ENCODE results near the gene LSM4. TPM values are rescaled to one million over a fixed set of nuclear protein-coding genes. Genes with fewer than 3 reads are reported as not detected.

The LSM4 gene
- total RNA-seq, 4 donors from 2014 or later = 70.4 to 167 (median 156) TPM

DNA sequence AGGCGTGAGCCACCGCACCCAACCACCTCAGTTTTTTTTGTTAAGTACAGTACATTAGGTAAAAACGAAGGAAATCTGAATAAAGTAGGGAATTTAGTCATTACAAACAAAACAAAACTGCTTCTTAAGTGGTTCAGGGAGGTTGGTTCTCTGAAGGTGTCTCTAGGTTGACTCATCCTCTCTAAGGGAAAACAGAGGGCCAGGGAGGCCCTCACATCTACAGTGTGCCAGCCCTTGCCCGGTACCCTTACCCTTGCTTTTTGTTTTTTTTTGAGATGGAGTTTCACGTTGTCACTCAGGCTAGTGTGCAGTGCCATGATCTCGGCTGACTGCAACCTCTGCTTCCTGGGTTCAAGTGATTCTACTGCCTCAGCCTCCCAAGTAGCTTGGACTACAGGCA lies 24.3 kb downstream of the LSM4 start:
- Histone ChIP-seq H3K27ac (peak overlapping the region in 1 of 4 donors; percentile 100), H3K4me3 (no peak overlapping the region), H3K36me3 (no peaks in the 10 kb centered on the region), H3K27me3 (no peaks in the 10 kb centered on the region), H3K4me1 (peaks cover 0 to 42% (median 27%) of the 10 kb centered on the region in 4 donors), H3K9me3 (no peaks in the 10 kb centered on the region)
- TF ChIP-seq EP300 (IDR thresholded peaks at IDR 0.05) = no peak
- TF ChIP-seq, protein P1, sequence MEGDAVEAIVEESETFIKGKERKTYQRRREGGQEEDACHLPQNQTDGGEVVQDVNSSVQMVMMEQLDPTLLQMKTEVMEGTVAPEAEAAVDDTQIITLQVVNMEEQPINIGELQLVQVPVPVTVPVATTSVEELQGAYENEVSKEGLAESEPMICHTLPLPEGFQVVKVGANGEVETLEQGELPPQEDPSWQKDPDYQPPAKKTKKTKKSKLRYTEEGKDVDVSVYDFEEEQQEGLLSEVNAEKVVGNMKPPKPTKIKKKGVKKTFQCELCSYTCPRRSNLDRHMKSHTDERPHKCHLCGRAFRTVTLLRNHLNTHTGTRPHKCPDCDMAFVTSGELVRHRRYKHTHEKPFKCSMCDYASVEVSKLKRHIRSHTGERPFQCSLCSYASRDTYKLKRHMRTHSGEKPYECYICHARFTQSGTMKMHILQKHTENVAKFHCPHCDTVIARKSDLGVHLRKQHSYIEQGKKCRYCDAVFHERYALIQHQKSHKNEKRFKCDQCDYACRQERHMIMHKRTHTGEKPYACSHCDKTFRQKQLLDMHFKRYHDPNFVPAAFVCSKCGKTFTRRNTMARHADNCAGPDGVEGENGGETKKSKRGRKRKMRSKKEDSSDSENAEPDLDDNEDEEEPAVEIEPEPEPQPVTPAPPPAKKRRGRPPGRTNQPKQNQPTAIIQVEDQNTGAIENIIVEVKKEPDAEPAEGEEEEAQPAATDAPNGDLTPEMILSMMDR (IDR thresholded peaks at IDR 0.05) = no peak
- no peak for TF ChIP-seq POLR2A (IDR thresholded peaks at IDR 0.05)
- WGBS, 2 donors = 71 to 74% methylated on average over 6 of the region's 6 CpGs
- DNase-seq (ENCODE audit: low spot score in 2 of 2) = no peak

DNA sequence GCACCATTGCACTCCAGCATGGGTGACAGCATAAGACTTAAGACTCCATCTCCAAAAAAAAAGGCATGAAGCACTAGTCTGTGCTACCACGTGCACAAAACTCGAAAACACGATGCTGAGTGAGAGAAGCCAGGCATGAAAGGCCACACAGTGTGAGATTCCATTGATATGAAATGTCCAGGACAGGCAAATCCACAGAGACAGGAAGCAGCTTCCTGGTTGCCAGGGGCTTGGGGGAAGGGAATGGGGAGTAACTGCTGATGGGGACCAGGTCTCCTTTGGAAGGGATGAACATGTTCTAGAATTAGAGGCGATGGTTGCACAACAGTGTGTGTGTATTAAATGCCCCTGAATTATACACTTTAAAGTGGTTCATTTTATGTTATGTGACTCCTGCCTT lies 25.6 kb downstream of the LSM4 start:
- H3K4me3 ChIP-seq = no peak overlapping the region
- no peak for DNase-seq (ENCODE audit: low spot score in 2 of 2)
- TF ChIP-seq, protein P1 (IDR thresholded peaks at IDR 0.05) = no peak
- TF ChIP-seq EP300 (IDR thresholded peaks at IDR 0.05) = no peak
- TF ChIP-seq POLR2A (IDR thresholded peaks at IDR 0.05) = no peak
- H3K36me3 ChIP-seq = no peaks in the 10 kb centered on the region
- WGBS, 2 donors = 27 to 36% methylated on average over 4 of the region's 4 CpGs
- peaks cover 0 to 40% (median 23%) of the 10 kb centered on the region in 4 donors for H3K4me1 ChIP-seq
- no peaks in the 10 kb centered on the region for H3K9me3 ChIP-seq
- peak overlapping the region in 1 of 4 donors; percentile 54 for H3K27ac ChIP-seq
- no peaks in the 10 kb centered on the region for H3K27me3 ChIP-seq

DNA sequence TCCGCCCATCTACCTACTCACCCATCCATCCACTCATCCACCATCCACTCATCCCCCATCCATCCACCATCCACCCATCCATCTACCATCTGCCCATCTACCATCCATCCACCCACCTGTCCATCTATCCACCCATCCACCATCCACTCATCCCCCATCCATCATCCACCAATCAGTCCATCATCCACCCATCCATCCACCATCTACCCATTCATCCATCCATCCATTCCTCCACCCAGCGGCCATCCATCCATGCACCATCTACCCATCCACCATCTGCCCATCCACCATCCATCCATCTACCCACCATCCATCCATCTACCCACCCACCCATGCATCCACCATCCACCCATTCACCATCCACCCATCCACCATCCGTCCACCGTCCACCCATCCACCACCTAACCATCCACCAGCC lies 27.8 kb downstream of the LSM4 start:
- TF ChIP-seq, protein P1 (IDR thresholded peaks at IDR 0.05) = no peak
- TF ChIP-seq POLR2A (IDR thresholded peaks at IDR 0.05) (no peak), EP300 (IDR thresholded peaks at IDR 0.05) (no peak)
- peak overlapping the region in 1 of 4 donors; percentile 97 for H3K27ac ChIP-seq
- H3K27me3 ChIP-seq = no peaks in the 10 kb centered on the region
- peaks cover 0 to 34% (median 23%) of the 10 kb centered on the region in 4 donors for H3K4me1 ChIP-seq
- H3K9me3 ChIP-seq = no peaks in the 10 kb centered on the region
- H3K36me3 ChIP-seq = no peaks in the 10 kb centered on the region
- no peak for DNase-seq (ENCODE audit: low spot score in 2 of 2)
- 80 to 98% methylated on average over 4 of the region's 4 CpGs for WGBS, 2 donors
- H3K4me3 ChIP-seq = no peak overlapping the region

DNA sequence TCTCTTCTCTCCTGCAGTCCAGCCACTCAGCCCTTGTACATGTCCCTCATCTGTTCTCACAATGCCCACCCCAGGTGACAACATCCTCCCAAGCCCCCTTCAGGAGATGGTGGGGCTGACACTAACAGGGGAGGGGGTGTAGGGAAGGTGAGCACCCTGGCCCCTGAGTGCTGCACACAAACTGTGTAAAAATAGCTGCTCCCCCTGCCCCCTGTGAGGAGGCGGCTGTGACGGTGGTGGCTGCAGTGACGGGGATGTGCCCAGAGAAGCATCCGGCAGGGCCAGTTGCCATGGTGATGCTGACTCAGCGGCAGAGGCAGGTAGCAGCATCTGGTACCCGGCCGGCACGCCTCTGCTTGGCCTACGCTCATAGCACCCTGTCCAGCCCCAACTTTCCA lies 28.4 kb downstream of the LSM4 start:
- Histone ChIP-seq H3K27me3 (no peaks in the 10 kb centered on the region), H3K9me3 (no peaks in the 10 kb centered on the region), H3K27ac (peak overlapping the region; percentile 96 to 100 (median 98)), H3K4me3 (no peak overlapping the region), H3K4me1 (peaks cover 0 to 39% (median 24%) of the 10 kb centered on the region in 4 donors), H3K36me3 (no peaks in the 10 kb centered on the region)
- DNase-seq (ENCODE audit: low spot score in 2 of 2) = no peak
- WGBS, 2 donors = 56% methylated on average over 9 of the region's 9 CpGs; no CpG with 5 or more reads in 1 of the 2 donors
- TF ChIP-seq, protein P1 (IDR thresholded peaks at IDR 0.05) = no peak
- TF ChIP-seq EP300 (IDR thresholded peaks at IDR 0.05) (no peak), POLR2A (IDR thresholded peaks at IDR 0.05) (no peak)

DNA sequence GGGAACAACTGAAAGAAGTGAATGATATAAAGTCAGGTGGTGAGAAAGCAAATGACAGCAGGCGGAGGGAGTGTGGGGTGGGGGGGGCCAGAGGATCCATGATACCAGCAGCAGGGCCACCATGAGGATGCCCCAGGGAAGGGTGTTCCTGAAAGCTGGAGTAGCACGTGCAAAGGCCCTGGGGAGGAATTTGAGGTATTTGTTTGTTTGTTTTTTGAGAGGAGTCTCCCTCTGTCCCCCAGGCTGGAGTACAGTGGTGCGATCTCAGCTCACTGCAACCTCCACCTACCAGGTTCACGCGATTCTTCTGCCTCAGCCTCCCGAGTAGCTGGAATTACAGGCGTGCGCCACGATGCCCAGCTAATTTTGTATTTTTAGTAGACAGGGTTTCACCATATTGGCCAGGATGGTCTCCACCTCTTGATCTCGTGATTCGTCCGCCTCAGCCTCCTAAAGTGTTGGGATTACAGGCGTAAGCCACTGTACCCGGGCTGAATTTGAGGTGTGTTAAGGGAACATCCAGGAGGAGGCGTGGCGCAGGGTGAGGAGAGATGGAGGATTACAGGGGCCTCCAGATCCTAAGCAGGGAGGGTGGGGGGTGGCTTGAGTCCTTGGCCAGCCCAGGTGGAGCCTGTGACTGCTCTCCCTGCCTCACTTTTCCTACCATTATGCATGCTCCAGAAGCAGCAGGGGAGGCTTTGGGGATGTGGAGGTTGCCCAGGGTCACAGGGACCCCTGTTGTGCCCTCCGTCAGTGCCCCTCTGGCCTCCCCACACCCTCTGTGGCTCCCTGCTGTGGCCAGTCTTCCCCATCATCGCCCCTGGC lies 29.0 kb downstream of the LSM4 start:
- 50 to 60% methylated on average over 18 of the region's 18 CpGs for WGBS, 2 donors
- no peak for TF ChIP-seq EP300 (IDR thresholded peaks at IDR 0.05)
- no peak for TF ChIP-seq POLR2A (IDR thresholded peaks at IDR 0.05)
- TF ChIP-seq, protein P1 (IDR thresholded peaks at IDR 0.05) = no peak
- Histone ChIP-seq H3K27me3 (no peaks in the 10 kb centered on the region), H3K27ac (peak overlapping the region; percentile 96 to 100 (median 98)), H3K4me1 (peaks cover 0 to 39% (median 24%) of the 10 kb centered on the region in 4 donors), H3K4me3 (peak overlapping the region in 1 of 4 donors; percentile 77), H3K36me3 (no peaks in the 10 kb centered on the region), H3K9me3 (no peaks in the 10 kb centered on the region)
- DNase-seq (ENCODE audit: low spot score in 2 of 2) = no peak
